Measurements from ENCODE around the gene KRTAP10-8.
"Not testable (repeated sequence)": the region's sequence is repeated elsewhere in the genome, so short reads cannot be mapped to it uniquely, and the experiment has no call there.

GRCh38 chr21:44601091-44601490, 10.8 kb upstream of the KRTAP10-8 start:
- TF ChIP-seq CTCF (IDR thresholded peaks at IDR 0.05; ENCODE audit: low read length); EZH2 (optimal IDR thresholded peaks at IDR 0.05; ENCODE audit: low read depth, low read length): not testable (repeated sequence)

Data from MM.1S (cell line).